ENCODE data around the gene TAF15. TPM values are rescaled to one million over a fixed set of nuclear protein-coding genes. Genes with fewer than 3 reads are reported as not detected.

TAF15 gene
- total and polyA plus RNA-seq, 8 donors: 140 to 277 (median 248) TPM

DNA sequence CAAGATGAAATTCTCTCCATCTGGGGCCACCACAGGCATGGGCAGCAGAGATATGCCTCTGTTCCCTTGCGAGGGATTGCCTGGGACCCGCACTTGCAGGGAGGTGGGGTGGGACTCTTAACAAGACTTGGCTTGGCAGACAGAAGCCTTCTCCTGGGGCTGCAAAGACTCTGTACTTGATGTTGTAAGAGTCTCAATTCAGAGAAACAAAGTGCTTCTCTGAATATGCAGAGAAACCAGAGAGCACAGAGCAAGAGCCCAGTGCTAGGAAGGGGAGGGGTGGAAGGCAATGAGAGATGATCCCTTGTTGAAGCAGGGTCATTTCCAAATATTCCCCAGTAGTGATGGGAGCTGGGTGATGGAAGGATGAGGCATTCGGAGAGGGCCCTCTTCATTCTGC is 16.0 kb upstream of the TAF15 start:
- peaks cover 16 to 53% of the 10 kb centered on the region in 2 donors for H3K27me3 ChIP-seq
- H3K27ac ChIP-seq: no peak overlapping the region
- intact Hi-C loops (cut with DNase I): no loop called here
- no peaks in the 10 kb centered on the region for H3K9me3 ChIP-seq
- peak overlapping the region in 1 of 2 donors; percentile 58 for H3K4me3 ChIP-seq
- TF ChIP-seq, protein P1, sequence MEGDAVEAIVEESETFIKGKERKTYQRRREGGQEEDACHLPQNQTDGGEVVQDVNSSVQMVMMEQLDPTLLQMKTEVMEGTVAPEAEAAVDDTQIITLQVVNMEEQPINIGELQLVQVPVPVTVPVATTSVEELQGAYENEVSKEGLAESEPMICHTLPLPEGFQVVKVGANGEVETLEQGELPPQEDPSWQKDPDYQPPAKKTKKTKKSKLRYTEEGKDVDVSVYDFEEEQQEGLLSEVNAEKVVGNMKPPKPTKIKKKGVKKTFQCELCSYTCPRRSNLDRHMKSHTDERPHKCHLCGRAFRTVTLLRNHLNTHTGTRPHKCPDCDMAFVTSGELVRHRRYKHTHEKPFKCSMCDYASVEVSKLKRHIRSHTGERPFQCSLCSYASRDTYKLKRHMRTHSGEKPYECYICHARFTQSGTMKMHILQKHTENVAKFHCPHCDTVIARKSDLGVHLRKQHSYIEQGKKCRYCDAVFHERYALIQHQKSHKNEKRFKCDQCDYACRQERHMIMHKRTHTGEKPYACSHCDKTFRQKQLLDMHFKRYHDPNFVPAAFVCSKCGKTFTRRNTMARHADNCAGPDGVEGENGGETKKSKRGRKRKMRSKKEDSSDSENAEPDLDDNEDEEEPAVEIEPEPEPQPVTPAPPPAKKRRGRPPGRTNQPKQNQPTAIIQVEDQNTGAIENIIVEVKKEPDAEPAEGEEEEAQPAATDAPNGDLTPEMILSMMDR (IDR thresholded peaks at IDR 0.05): no peak
- DNase-seq (no peak), ATAC-seq (peak; percentile 15)
- peaks cover 5 to 27% of the 10 kb centered on the region in 2 donors for H3K4me1 ChIP-seq
- no peaks in the 10 kb centered on the region for H3K36me3 ChIP-seq

DNA sequence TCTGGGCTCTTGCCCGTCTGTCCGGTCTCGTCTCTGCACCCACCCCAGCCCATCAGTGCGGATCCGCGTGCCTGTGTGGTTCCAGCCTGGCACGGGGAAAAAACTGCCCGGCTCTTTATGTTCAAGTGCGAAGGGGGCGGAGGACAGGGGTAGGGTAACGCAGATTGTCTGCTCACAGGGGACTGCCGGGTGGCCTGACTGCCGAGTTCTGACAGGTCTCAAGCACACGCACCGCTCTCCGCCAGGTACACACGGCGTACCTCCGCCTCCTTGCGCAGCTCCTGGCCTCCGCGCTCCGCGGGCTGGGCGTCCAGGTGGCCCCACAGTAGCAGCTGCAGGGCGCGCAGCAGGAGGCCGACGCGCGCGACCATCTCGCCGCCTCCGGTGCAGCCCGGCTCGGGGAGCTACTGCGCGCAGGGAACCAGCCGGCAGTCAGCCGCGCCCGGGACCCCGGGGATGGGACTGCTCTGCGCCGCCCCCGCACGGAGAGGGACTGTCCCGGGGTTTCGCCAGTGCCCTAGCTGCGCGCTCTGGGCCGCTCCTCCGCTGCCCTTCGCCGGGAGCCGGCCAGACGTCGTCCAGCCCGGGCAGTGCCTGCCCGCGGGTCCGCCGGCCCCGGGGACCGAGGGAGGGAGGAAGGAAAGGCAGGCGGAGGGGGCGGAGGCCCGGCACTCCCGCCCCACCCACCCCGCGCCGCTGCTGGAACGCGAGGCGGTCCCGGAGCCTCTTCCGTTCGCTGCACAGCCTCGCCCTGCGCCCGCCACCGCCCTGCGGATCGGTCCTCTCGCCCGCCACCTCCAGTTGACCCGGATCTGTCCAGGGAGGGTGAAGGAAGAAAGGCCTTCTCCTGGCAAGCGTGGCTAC is 14.0 kb upstream of the TAF15 start, which contains the start of gene MMP28:
MMP28 (minus strand) TSS at position 635 of the 864 bp plus-strand sequence; CDS start at position 371, 264 bp downstream.
- H3K4me1 ChIP-seq: peaks cover 12 to 30% of the 10 kb centered on the region in 2 donors
- intact Hi-C loops (cut with DNase I): no loop called here
- ATAC-seq (peak; percentile 80), DNase-seq (peak in 1 of 4 donors; percentile 89)
- peaks cover 16 to 53% of the 10 kb centered on the region in 2 donors for H3K27me3 ChIP-seq
- TF ChIP-seq, protein P1 (IDR thresholded peaks at IDR 0.05): no peak
- H3K36me3 ChIP-seq: no peaks in the 10 kb centered on the region
- H3K27ac ChIP-seq: peak within 1 kb of the TSS; percentile 53 to 67
- peak within 1 kb of the TSS; percentile 56 to 58 for H3K4me3 ChIP-seq
- no peaks in the 10 kb centered on the region for H3K9me3 ChIP-seq

DNA sequence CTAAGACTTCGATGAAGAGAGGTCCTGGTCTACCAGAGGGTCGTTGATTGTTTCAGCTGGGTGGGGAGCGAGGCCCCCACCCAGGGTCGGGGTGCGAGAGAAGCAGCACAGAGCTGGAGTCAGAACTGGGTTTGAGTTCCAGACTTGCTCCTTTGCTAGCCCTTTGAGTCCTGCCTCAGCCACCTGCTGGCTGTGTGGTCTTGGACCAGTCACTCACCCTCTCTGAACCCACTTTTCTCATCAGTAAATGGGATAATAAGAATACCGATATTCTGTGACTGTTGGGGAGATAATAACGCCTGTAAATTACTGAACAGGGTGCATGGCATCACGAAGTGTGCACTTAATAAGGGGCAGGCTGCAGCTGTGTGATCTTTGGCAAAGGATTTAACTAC is 13.4 kb upstream of the TAF15 start:
- TF ChIP-seq, protein P1 (IDR thresholded peaks at IDR 0.05): no peak
- ATAC-seq: no peak

DNA sequence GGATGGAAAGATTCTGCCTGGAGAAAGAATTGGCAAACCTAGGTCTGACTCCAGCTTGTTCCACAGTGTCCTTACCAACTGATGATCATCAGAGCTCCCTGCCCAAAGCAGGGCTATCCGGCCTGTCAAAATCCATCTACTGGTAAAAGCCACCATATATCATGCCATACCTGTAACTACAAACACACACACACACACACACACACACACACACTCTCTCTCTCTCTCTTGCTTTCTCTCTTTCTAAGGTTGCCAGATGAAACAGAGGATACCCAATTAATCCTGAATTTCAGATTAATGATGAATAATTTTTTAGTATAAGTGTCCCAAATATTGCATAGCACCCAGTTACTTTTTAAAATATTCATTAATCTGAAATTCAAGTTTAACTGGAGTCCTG is 12.3 kb upstream of the TAF15 start:
- DNase-seq: no peak
- peaks cover 16 to 53% of the 10 kb centered on the region in 2 donors for H3K27me3 ChIP-seq
- TF ChIP-seq, protein P1 (IDR thresholded peaks at IDR 0.05): no peak
- H3K4me1 ChIP-seq: peaks cover 14 to 47% of the 10 kb centered on the region in 2 donors
- no peak for ATAC-seq
- intact Hi-C loops (cut with DNase I): no loop called here
- H3K27ac ChIP-seq: no peak overlapping the region
- no peak overlapping the region for H3K4me3 ChIP-seq
- H3K36me3 ChIP-seq: no peaks in the 10 kb centered on the region
- H3K9me3 ChIP-seq: no peaks in the 10 kb centered on the region

More for the DNA sequence above, 13.4 kb upstream of the TAF15 start:
- intact Hi-C loops (cut with DNase I): no loop called here
- Histone ChIP-seq H3K27me3 (peaks cover 16 to 53% of the 10 kb centered on the region in 2 donors), H3K4me1 (peaks cover 14 to 36% of the 10 kb centered on the region in 2 donors), H3K4me3 (peak overlapping the region; percentile 56 to 58), H3K36me3 (no peaks in the 10 kb centered on the region), H3K27ac (peak overlapping the region in 1 of 2 donors; percentile 53), H3K9me3 (no peaks in the 10 kb centered on the region)
- DNase-seq: no peak

DNA sequence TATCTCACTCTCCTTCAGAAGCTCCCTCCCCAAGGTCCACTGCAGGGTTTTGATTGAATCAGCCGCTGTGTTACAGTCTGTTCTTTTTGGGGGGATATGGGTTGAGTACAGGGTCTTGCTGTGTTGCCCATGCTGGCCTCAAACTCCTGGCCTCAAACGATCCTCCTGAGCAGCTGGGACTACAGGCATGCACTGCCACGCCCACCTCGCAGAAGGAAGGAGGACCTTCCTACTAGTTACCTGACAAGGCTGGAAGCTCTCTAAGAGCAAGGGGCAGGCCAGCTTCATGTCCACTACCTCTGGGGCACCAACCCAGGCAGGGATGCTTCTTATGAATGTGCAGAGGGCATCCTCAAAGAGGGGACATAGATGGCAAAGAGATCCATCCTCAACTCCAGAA is 11.9 kb upstream of the TAF15 start:
- H3K4me3 ChIP-seq: no peak overlapping the region
- ATAC-seq: no peak
- intact Hi-C loops (cut with DNase I): no loop called here
- no peak overlapping the region for H3K27ac ChIP-seq
- TF ChIP-seq, protein P1 (IDR thresholded peaks at IDR 0.05): no peak
- no peaks in the 10 kb centered on the region for H3K36me3 ChIP-seq
- H3K27me3 ChIP-seq: peaks cover 16 to 53% of the 10 kb centered on the region in 2 donors
- DNase-seq: no peak
- no peaks in the 10 kb centered on the region for H3K9me3 ChIP-seq
- H3K4me1 ChIP-seq: peaks cover 14 to 51% of the 10 kb centered on the region in 2 donors

Measured in left lung (tissue), 10 donors.